Stimulated activated CD4-positive, alpha-beta T cell treated with anti-CD3 and anti-CD28 coated beads, Interleukin-2, amount 100 ng/mL, for 48 hours (primary cell): ENCODE results near the gene FADD.
"Not testable (repeated sequence)": the region's sequence is repeated elsewhere in the genome, so short reads cannot be mapped to it uniquely, and the experiment has no call there.

Source experiments
- DNase-seq, 2 donors: peaks; one replicate each; pipeline ENCODE4 v3.0.0-alpha.2; 2020

FADD gene

GRCh38 chr11:70205049-70205725, 2.1 kb downstream of the FADD start:
- DNase-seq, result no peak

GRCh38 chr11:70205766-70206165, 2.7 kb downstream of the FADD start:
- DNase-seq, result no peak

DNA sequence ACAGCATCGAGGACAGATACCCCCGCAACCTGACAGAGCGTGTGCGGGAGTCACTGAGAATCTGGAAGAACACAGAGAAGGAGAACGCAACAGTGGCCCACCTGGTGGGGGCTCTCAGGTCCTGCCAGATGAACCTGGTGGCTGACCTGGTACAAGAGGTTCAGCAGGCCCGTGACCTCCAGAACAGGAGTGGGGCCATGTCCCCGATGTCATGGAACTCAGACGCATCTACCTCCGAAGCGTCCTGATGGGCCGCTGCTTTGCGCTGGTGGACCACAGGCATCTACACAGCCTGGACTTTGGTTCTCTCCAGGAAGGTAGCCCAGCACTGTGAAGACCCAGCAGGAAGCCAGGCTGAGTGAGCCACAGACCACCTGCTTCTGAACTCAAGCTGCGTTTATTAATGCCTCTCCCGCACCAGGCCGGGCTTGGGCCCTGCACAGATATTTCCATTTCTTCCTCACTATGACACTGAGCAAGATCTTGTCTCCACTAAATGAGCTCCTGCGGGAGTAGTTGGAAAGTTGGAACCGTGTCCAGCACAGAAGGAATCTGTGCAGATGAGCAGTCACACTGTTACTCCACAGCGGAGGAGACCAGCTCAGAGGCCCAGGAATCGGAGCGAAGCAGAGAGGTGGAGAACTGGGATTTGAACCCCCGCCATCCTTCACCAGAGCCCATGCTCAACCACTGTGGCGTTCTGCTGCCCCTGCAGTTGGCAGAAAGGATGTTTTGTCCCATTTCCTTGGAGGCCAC, 3.3 kb downstream of the FADD start:
- DNase-seq, result no peak

- DNase-seq, result no peak
Observed at GRCh38 chr11:70206982-70207376, 3.9 kb downstream of the FADD start.

DNA sequence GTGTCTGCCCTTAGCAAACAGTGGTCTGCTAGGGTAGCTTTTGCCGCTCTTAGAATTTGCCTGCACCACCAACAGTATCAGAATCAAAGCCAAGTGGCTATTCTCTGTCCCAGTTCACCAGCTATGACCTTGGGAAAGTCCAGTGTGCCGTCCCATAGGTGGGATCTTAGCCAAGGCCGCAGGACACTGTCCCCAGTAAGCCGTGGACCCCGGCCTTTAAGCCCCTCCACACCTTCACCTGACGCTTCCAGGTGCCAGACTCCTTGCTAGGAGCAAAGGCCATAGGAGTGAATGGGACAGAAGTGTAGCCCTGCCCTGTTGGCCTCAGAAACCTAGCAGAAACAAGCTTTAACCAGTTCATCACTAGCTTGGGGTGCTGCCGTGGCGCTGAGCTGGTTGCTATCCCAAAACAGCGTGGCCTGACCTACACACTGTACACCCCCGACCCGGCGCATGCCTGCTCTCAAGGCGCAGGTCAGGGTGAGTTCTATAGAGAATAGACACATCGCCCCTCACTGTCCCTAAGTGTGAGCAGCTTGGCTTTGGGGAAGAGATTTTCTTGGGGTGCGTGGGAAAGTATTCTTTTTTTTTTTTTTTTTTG, 4.5 kb downstream of the FADD start:
- DNase-seq, result no peak

GRCh38 chr11:70209391-70209912, 6.4 kb downstream of the FADD start:
- DNase-seq, result no peak

GRCh38 chr11:70210051-70210501, 7.0 kb downstream of the FADD start:
- DNase-seq, result no peak

GRCh38 chr11:70210530-70210929, 7.4 kb downstream of the FADD start:
- no peak for DNase-seq

GRCh38 chr11:70212227-70212811, 9.2 kb downstream of the FADD start:
- no peak for DNase-seq

DNA sequence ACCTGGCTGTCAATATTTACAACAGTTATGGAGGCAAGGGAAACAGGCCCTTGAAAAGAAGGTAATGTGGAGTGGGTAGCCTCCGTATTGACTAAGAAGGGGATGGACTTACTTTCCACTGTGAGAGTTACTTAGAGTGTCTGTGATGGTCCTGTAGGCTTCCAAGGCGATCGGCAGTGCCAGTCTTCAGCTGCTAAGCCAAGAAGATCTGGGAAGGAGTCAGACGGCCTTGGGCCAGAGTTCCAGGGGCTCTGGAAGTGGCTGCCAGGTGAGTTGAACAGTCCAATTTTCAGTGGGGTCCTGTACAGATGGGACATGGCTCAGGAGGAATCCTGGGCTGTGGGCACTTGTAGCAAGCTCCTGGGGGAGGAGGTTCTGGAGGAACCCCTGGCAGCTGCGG, 14.3 kb downstream of the FADD start:
- not testable (repeated sequence) for DNase-seq

- not testable (repeated sequence) for DNase-seq
Observed at GRCh38 chr11:70218076-70218475, 15.0 kb downstream of the FADD start.

DNA sequence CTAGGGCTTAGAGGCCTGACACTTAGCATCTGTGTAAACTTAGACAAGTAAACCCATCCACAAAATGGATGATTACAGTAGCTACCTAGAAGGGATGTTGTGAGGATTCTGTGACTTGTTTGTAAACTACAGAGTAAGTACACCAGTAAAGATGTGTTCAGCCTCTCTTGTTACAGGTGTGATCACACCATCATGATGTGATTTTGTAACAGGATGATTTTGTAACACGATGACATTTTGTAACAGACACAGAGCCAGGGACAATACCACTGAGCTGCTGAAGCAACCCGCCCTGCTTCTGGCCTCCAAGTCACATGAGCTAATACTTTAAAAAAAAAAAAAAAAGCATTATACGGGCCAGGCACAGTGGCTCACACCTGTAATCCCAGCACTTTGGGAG, 17.0 kb downstream of the FADD start:
- no peak for DNase-seq

- DNase-seq, result no peak
Observed at GRCh38 chr11:70220920-70221319, 17.8 kb downstream of the FADD start.

DNA sequence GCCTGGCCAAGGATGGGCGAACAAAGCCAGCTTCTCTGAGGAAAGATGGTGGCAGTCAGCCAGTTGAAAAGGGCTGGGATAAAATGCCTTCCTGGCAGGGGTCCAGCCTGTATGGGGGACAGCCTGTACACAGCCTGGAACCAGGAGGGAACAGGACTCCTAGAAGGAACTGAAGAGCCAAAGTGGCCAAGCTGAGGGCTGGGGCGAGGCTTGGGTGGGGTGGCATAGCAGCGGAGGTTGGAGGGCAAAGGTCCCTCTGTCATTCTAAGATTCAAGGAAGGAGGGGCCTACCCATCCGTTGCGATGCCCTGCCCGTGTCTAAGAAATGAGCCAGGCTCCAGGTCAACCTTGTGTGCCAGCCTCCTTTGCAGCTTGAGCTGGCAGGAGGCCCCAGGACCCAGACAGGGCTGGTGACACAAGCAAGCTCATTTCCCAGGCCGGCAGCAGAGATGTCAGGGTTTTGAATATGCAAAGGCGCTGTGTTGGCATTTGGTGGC, 22.6 kb downstream of the FADD start:
- DNase-seq, result no peak

- DNase-seq, result no peak
Observed at GRCh38 chr11:70226183-70226582, 23.1 kb downstream of the FADD start.

GRCh38 chr11:70226967-70227366, 23.9 kb downstream of the FADD start:
- no peak for DNase-seq

DNA sequence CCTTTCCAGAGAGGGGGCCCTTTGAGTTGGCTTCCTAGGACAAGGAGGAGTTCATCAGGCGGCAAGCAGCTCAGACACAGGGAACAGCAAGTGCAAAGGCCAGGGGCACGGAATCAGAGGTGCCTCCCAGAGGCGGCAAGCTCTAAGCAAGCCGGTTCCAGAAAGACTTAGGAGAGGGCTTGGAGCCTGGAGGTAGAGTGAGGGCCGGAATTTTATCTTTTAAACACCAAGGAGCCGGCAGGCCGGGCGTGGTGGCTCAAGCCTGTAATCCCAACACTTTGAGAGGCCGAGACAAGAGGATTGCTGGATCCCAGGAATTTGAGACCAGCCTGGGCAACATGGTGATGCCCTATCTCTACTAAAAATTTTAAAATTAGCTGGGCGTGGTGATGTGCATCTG, 26.6 kb downstream of the FADD start:
- no peak for DNase-seq

- no peak for DNase-seq
Observed at GRCh38 chr11:70230151-70230839, 27.2 kb downstream of the FADD start.

GRCh38 chr11:70230840-70231710, 28.0 kb downstream of the FADD start:
- no peak for DNase-seq

DNA sequence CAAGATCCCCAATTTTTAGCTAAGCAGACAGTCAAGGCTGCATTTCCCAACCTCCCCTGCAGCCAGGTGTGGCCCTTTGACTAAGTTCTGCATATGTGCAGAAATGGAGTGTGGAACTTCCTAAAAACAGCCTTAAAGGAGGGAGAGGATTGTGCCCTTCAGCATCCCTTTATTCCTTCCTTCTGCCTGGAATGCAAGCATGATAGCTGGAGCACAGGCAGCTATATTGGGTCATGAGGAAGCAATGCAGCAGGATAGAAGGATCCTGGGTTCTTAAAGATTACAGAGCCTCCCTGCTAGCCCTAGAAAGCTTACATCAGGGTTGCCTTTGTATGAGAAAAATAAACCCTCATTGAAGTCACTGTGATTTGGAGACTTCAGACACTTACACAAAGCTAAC, 29.9 kb downstream of the FADD start:
- DNase-seq, result no peak

- DNase-seq, result no peak
Observed at GRCh38 chr11:70233511-70233934, 30.4 kb downstream of the FADD start.

GRCh38 chr11:70233962-70234361, 30.9 kb downstream of the FADD start:
- no peak for DNase-seq
